Gastroesophageal sphincter (tissue), 3 donors: ENCODE results near the gene DZIP1.

Source experiments
- EP300 ChIP-seq: sonication (generic); formaldehyde crosslinking; IDR thresholded peaks from one replicate; pipeline ENCODE4 v1.6.1; 2017; ENCODE audit warnings: antibody characterized with exemption, mild to moderate bottlenecking
- POLR2A ChIP-seq, 2 donors: fragments of 450-650 bp; IDR thresholded peaks; one replicate each; pipeline ENCODE4 v1.6.1; 2017; ENCODE audit warnings: antibody characterized with exemption in 2 of 2, mild to moderate bottlenecking in 2 of 2, moderate library complexity in 1 of 2
- POLR2AphosphoS5 ChIP-seq: sonication (generic); formaldehyde crosslinking; IDR thresholded peaks from one replicate; pipeline ENCODE4 v1.6.1; 2017; ENCODE audit warnings: antibody characterized with exemption
- TF ChIP-seq, protein P1 (sequence below), 4 experiments: fragments of 200-600 bp in 2 of 4; fragments of 450-650 bp in 2 of 4; sonication (generic) in 1 of 4; IDR thresholded peaks; one replicate each; pipeline ENCODE4 v1.5.1; 2017 to 2019; ENCODE audit warnings: antibody characterized with exemption in 4 of 4, mild to moderate bottlenecking in 2 of 4, moderate library complexity in 2 of 4

DNA sequence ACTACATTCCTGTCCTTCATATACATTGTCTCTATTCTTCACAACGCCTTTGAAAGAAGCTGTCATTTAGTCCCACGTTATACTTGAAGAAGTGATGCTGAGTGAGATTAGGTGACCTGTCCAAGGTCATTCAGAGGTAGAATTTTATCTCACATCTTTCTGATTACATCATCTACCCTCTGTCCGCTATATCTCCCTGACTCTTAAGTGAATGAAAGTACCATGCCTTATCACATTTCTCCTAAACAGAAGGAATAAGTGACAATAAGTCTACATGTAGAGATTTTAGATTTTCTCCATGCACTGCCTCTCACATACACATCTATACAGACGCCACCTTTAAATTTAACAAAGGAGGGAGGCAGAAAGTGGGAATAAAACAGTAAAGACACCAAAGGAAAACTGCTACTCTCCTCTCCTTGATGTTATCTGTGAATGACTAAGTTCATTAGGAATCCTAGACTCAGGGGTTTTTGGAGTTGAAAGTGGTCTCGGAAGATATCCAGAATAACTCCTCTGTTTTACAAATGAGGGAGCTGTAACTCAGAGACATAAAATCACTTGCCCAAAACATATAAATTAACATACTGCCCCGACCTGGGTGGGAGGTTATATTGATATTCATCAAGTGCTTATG is 96.9 kb downstream of the DZIP1 start:
- TF ChIP-seq, protein P1, sequence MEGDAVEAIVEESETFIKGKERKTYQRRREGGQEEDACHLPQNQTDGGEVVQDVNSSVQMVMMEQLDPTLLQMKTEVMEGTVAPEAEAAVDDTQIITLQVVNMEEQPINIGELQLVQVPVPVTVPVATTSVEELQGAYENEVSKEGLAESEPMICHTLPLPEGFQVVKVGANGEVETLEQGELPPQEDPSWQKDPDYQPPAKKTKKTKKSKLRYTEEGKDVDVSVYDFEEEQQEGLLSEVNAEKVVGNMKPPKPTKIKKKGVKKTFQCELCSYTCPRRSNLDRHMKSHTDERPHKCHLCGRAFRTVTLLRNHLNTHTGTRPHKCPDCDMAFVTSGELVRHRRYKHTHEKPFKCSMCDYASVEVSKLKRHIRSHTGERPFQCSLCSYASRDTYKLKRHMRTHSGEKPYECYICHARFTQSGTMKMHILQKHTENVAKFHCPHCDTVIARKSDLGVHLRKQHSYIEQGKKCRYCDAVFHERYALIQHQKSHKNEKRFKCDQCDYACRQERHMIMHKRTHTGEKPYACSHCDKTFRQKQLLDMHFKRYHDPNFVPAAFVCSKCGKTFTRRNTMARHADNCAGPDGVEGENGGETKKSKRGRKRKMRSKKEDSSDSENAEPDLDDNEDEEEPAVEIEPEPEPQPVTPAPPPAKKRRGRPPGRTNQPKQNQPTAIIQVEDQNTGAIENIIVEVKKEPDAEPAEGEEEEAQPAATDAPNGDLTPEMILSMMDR (IDR thresholded peaks at IDR 0.05): no peak
- TF ChIP-seq POLR2AphosphoS5: no peak
- TF ChIP-seq POLR2A (IDR thresholded peaks at IDR 0.05): no peak
- TF ChIP-seq EP300: no peak
